ENCODE data around the gene TRAF3IP1. TPM values are rescaled to one million over a fixed set of nuclear protein-coding genes. Genes with fewer than 3 reads are reported as not detected.

The TRAF3IP1 gene
- polyA plus RNA-seq, 3 donors = 1.2 to 1.5 (median 1.5) TPM

DNA sequence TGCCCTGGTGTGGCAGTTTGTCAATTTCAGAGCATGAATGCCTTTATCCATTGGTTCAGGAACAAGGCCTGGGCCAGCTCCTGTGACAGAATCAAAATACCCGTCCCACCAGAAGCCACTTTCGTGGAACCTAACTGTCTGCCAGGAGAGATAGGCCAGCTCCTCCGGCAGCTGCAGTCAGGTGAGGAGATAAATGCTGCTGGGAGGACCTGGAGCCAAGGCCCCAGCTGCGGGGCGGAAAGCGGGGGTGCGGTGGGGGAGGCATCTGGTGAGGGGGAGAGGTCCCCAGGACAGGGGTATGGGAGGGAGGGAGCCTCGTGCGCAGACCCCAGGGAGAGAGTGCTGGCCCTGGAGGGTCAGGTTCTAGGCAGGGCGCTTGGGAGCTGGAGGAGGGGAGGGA, 102.0 kb downstream of the TRAF3IP1 start:
- H3K27ac Mint-ChIP-seq = no peak overlapping the region
- no peak overlapping the region for H2AFZ ChIP-seq (ENCODE audit: insufficient read depth, low read depth, low read length, poor library complexity, severe bottlenecking)
- intact Hi-C loops (cut with micrococcal nuclease) = no loop called here

DNA sequence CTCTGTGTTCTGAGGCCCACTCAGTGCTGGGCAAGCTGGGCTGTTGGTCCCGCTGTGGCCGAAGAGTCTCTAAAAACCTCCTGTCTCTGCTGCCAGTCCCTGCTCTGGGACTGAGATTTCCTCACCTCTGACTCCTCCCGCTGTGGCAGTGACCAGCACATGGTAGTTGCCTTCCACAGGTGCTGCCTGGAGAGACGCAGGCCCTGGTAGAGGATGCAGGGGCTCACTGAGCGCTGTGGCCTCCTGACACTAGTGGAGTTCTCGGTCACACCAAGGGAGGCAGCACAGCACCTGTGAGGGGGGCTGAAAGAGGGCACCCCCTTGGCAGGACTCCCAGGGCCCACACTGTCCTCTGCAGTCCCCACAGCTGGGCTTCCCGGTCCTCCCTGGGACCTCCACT, 102.6 kb downstream of the TRAF3IP1 start:
- intact Hi-C loops (cut with micrococcal nuclease) = no loop called here
- H3K4me1 Mint-ChIP-seq = peaks cover 18% of the 10 kb centered on the region
- no peaks in the 10 kb centered on the region for H3K9me3 Mint-ChIP-seq
- no peak overlapping the region for H3K4me3 Mint-ChIP-seq
- H3K27ac ChIP-seq (ENCODE audit: low read depth in 1 of 2, low read length in 2 of 2) = no peak overlapping the region
- no peak for DNase-seq
- whole genome bisulfite sequencing (ENCODE audit: insufficient coverage) = 93% methylated on average over 5 of the region's 7 CpGs
- H2AFZ ChIP-seq (ENCODE audit: insufficient read depth, low read depth, low read length, poor library complexity, severe bottlenecking) = no peak overlapping the region
- H3K27me3 ChIP-seq (ENCODE audit: control insufficient read depth in 2 of 2, insufficient read depth in 2 of 2, low read length in 2 of 2) = no peaks in the 10 kb centered on the region
- peaks cover 2 to 3% (median 2%) of the 10 kb centered on the region in 3 donors for H3K27me3 Mint-ChIP-seq (ENCODE audit: low read depth in 3 of 3)
- H3K4me3 ChIP-seq (replicated peaks in 1 of 3; ENCODE audit: low read depth in 2 of 3, low read length in 3 of 3) = no peak overlapping the region
- TF ChIP-seq, protein P1, sequence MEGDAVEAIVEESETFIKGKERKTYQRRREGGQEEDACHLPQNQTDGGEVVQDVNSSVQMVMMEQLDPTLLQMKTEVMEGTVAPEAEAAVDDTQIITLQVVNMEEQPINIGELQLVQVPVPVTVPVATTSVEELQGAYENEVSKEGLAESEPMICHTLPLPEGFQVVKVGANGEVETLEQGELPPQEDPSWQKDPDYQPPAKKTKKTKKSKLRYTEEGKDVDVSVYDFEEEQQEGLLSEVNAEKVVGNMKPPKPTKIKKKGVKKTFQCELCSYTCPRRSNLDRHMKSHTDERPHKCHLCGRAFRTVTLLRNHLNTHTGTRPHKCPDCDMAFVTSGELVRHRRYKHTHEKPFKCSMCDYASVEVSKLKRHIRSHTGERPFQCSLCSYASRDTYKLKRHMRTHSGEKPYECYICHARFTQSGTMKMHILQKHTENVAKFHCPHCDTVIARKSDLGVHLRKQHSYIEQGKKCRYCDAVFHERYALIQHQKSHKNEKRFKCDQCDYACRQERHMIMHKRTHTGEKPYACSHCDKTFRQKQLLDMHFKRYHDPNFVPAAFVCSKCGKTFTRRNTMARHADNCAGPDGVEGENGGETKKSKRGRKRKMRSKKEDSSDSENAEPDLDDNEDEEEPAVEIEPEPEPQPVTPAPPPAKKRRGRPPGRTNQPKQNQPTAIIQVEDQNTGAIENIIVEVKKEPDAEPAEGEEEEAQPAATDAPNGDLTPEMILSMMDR (IDR thresholded peaks at IDR 0.05) = no peak
- peak overlapping the region in 1 of 7 donors; percentile 41 for H3K27ac Mint-ChIP-seq
- H3K9me3 ChIP-seq (replicated peaks in 1 of 2; ENCODE audit: control insufficient read depth in 1 of 2, insufficient read depth in 1 of 2, low read length in 2 of 2) = no peaks in the 10 kb centered on the region
- no peak overlapping the region for H3K9ac ChIP-seq (ENCODE audit: insufficient read depth, low read length, poor library complexity, severe bottlenecking)
- H4K20me1 ChIP-seq (ENCODE audit: insufficient read depth, low read length) = no peaks in the 10 kb centered on the region
- peaks cover 12% of the 10 kb centered on the region for H3K79me2 ChIP-seq (ENCODE audit: insufficient read depth, low read length)
- H3K36me3 ChIP-seq (replicated peaks in 1 of 2; ENCODE audit: control insufficient read depth in 1 of 2, insufficient read depth in 2 of 2, low read length in 2 of 2) = no peaks in the 10 kb centered on the region
- peaks cover 13 to 18% of the 10 kb centered on the region in 2 donors for H3K4me1 ChIP-seq (ENCODE audit: control insufficient read depth in 1 of 2, insufficient read depth in 2 of 2, low read length in 2 of 2)
- no peak overlapping the region for H3K4me2 ChIP-seq (replicated peaks; ENCODE audit: extremely low read depth, low read length, poor library complexity, severe bottlenecking)
- H3K36me3 Mint-ChIP-seq = peaks cover 2 to 4% of the 10 kb centered on the region in 2 donors

More for the DNA sequence above, 102.0 kb downstream of the TRAF3IP1 start:
- peaks cover 12% of the 10 kb centered on the region for H3K4me1 Mint-ChIP-seq
- TF ChIP-seq, protein P1 (IDR thresholded peaks at IDR 0.05) = no peak
- Histone ChIP-seq H3K9ac (ENCODE audit: insufficient read depth, low read length, poor library complexity, severe bottlenecking) (no peak overlapping the region), H3K4me3 (replicated peaks in 1 of 3; ENCODE audit: low read depth in 2 of 3, low read length in 3 of 3) (no peak overlapping the region), H3K36me3 (replicated peaks in 1 of 2; ENCODE audit: control insufficient read depth in 1 of 2, insufficient read depth in 2 of 2, low read length in 2 of 2) (no peaks in the 10 kb centered on the region), H3K4me1 (ENCODE audit: control insufficient read depth in 1 of 2, insufficient read depth in 2 of 2, low read length in 2 of 2) (peaks cover 7 to 11% of the 10 kb centered on the region in 2 donors), H3K27me3 (ENCODE audit: control insufficient read depth in 2 of 2, insufficient read depth in 2 of 2, low read length in 2 of 2) (no peaks in the 10 kb centered on the region), H3K9me3 (replicated peaks in 1 of 2; ENCODE audit: control insufficient read depth in 1 of 2, insufficient read depth in 1 of 2, low read length in 2 of 2) (no peaks in the 10 kb centered on the region), H4K20me1 (ENCODE audit: insufficient read depth, low read length) (no peaks in the 10 kb centered on the region), H3K27ac (ENCODE audit: low read depth in 1 of 2, low read length in 2 of 2) (no peak overlapping the region), H3K4me2 (replicated peaks; ENCODE audit: extremely low read depth, low read length, poor library complexity, severe bottlenecking) (no peak overlapping the region), H3K79me2 (ENCODE audit: insufficient read depth, low read length) (peaks cover 6% of the 10 kb centered on the region)
- no peak for DNase-seq
- H3K9me3 Mint-ChIP-seq = no peaks in the 10 kb centered on the region
- H3K4me3 Mint-ChIP-seq = no peak overlapping the region
- H3K36me3 Mint-ChIP-seq = peaks cover 2 to 4% of the 10 kb centered on the region in 2 donors
- peaks cover under 1 to 3% (median 2%) of the 10 kb centered on the region in 3 donors for H3K27me3 Mint-ChIP-seq (ENCODE audit: low read depth in 3 of 3)
- WGBS (ENCODE audit: insufficient coverage) = 98% methylated on average over 10 of the region's 10 CpGs

All from CD14-positive monocyte (primary cell).